Lung (tissue), 12 donors: ENCODE results near the gene CDC14A. TPM values are rescaled to one million over a fixed set of nuclear protein-coding genes. Genes with fewer than 3 reads are reported as not detected.

Experiments
- ATAC-seq: fragments of 200-7000 bp; cut with Tn5 transposase; one replicate; pipeline ENCODE4 v1.9.1; 2020; ENCODE audit warnings: moderate number of reproducible peaks; ENCODE audit not compliant: insufficient read depth, low FRiP score
- DNase-seq, 3 donors: peaks; one replicate each; pipeline ENCODE4 v3.0.0-alpha.2; 2013 to 2017
- H3K27ac ChIP-seq, 2 donors: one replicate each; pipeline ENCODE4 v1.5.1; 2013; ENCODE audit warnings: mild to moderate bottlenecking in 2 of 2, moderate library complexity in 2 of 2, control low read depth in 1 of 2, inconsistent platforms in 1 of 2, low read depth in 1 of 2, low read length in 1 of 2
- H3K27me3 ChIP-seq, 3 donors: one replicate each; pipeline ENCODE4 v1.5.1; 2013; ENCODE audit warnings: low read length in 2 of 3; ENCODE audit not compliant: control insufficient read depth in 3 of 3, insufficient read depth in 3 of 3
- H3K36me3 ChIP-seq, 4 donors: one replicate each; pipeline ENCODE4 v1.5.1; 2013; ENCODE audit warnings: low read length in 4 of 4, mild to moderate bottlenecking in 1 of 4, moderate library complexity in 1 of 4; ENCODE audit not compliant: control insufficient read depth in 4 of 4, insufficient read depth in 4 of 4
- H3K4me1 ChIP-seq, 5 donors: one replicate each; pipeline ENCODE4 v1.5.1; 2013; ENCODE audit warnings: low read length in 5 of 5, mild to moderate bottlenecking in 2 of 5, moderate library complexity in 1 of 5; ENCODE audit not compliant: control insufficient read depth in 5 of 5, insufficient read depth in 5 of 5
- H3K4me3 ChIP-seq: one replicate; pipeline ENCODE4 v1.5.1; 2013; ENCODE audit warnings: mild to moderate bottlenecking, control low read depth, moderate library complexity
- H3K9ac ChIP-seq, 2 donors: one replicate each; pipeline ENCODE4 v1.5.1; 2013; ENCODE audit warnings: low read length in 2 of 2, control low read depth in 1 of 2; ENCODE audit not compliant: insufficient read depth in 1 of 2
- H3K9me3 ChIP-seq, 4 donors: one replicate each; pipeline ENCODE4 v1.5.1; 2013; ENCODE audit warnings: low read length in 3 of 4, mild to moderate bottlenecking in 1 of 4, moderate library complexity in 1 of 4; ENCODE audit not compliant: control insufficient read depth in 4 of 4, insufficient read depth in 3 of 4
- WGBS, 2 donors: extraction: QIAGEN DNeasy Blood & Tissue Kit; methylation state at CpG; one replicate each; pipeline ENCODE4 v1.1.7; 2013; 5-methylcytosine and 5-hydroxymethylcytosine counted together
- polyA plus RNA-seq, 2 donors: library from polyadenylated mRNA; stranded (reverse); fragments of 200-250 nt; gene quantifications; one replicate each; pipeline ENCODE4 v1.2.1, GENCODE V29; 2013
- total RNA-seq, 2 donors: library from RNA; depleted of rRNA in 1 of 2; stranded (reverse); fragments of >200 nt in 1 of 2; gene quantifications; one replicate each; pipeline ENCODE4 v1.2.1, GENCODE V29; 2014 to 2021
- TF ChIP-seq, protein P1 (sequence below): IDR thresholded peaks from 2 replicates; pipeline ENCODE4 v1.5.1; 2012; ENCODE audit warnings: mild to moderate bottlenecking; ENCODE audit errors: control extremely low read depth, extremely low read depth
- donor health status: control.
- donor health status: control.
- donor health status: Bipolar disorder and iron deficiency.
- donor health status: healthy.
- donor health status: DM: yes; HTN: yes; CAD: no.

The CDC14A gene
- total and polyA plus RNA-seq, 4 donors = 3.6 to 45.4 (median 12.1) TPM

DNA sequence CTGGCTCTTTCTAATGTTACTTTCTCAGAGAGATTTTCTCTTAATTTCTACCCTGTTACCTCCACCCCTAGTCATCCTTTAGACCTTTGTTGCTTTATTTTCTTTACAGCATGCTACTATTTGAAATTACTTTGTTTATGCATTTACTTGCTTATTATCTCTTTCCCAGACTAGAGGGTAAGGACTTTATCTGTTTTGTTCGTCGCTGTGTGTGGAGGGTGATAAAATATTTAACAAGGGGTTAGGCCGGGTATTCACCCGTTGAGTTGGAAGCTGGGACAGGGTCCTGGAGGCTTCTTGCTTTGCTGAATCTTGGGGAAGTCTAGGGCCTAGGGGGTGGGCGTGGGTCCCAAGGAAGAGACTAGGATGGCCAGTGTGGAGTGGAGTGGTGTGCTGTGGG is 43.6 kb downstream of the CDC14A start:
- Histone ChIP-seq H3K9me3 (no peaks in the 10 kb centered on the region), H3K4me1 (peaks cover 4 to 37% (median 8%) of the 10 kb centered on the region in 5 donors), H3K36me3 (peaks cover 0 to 5% (median 2%) of the 10 kb centered on the region in 4 donors), H3K9ac (no peak overlapping the region), H3K27me3 (no peaks in the 10 kb centered on the region), H3K27ac (no peak overlapping the region), H3K4me3 (no peak overlapping the region)
- WGBS, 2 donors = 94 to 96% methylated on average over 5 of the region's 5 CpGs
- no peak for ATAC-seq
- TF ChIP-seq, protein P1, sequence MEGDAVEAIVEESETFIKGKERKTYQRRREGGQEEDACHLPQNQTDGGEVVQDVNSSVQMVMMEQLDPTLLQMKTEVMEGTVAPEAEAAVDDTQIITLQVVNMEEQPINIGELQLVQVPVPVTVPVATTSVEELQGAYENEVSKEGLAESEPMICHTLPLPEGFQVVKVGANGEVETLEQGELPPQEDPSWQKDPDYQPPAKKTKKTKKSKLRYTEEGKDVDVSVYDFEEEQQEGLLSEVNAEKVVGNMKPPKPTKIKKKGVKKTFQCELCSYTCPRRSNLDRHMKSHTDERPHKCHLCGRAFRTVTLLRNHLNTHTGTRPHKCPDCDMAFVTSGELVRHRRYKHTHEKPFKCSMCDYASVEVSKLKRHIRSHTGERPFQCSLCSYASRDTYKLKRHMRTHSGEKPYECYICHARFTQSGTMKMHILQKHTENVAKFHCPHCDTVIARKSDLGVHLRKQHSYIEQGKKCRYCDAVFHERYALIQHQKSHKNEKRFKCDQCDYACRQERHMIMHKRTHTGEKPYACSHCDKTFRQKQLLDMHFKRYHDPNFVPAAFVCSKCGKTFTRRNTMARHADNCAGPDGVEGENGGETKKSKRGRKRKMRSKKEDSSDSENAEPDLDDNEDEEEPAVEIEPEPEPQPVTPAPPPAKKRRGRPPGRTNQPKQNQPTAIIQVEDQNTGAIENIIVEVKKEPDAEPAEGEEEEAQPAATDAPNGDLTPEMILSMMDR = no peak
- no peak for DNase-seq

- DNase-seq (no peak), ATAC-seq (no peak)
- TF ChIP-seq, protein P1 = no peak
- Histone ChIP-seq H3K9me3 (no peaks in the 10 kb centered on the region), H3K27ac (no peak overlapping the region), H3K36me3 (peaks cover 0 to 3% (median under 1%) of the 10 kb centered on the region in 4 donors), H3K9ac (no peak overlapping the region), H3K27me3 (no peaks in the 10 kb centered on the region), H3K4me3 (no peak overlapping the region), H3K4me1 (peaks cover 4 to 36% (median 6%) of the 10 kb centered on the region in 5 donors)
- 84 to 90% methylated on average over 3 of the region's 3 CpGs for WGBS, 2 donors
These were observed 44.3 kb downstream of the CDC14A start for GRCh38 chr1:100396651-100397050.

GRCh38 chr1:100397681-100398080 is 45.4 kb downstream of the CDC14A start:
- DNase-seq (no peak), ATAC-seq (no peak)
- H3K36me3 ChIP-seq = peaks cover 0 to 6% (median 1%) of the 10 kb centered on the region in 4 donors
- no peaks in the 10 kb centered on the region for H3K27me3 ChIP-seq
- TF ChIP-seq, protein P1 = no peak
- no peaks in the 10 kb centered on the region for H3K9me3 ChIP-seq
- no peak overlapping the region for H3K27ac ChIP-seq
- H3K4me3 ChIP-seq = no peak overlapping the region
- H3K9ac ChIP-seq = no peak overlapping the region
- peaks cover 0 to 25% (median 4%) of the 10 kb centered on the region in 5 donors for H3K4me1 ChIP-seq

DNA sequence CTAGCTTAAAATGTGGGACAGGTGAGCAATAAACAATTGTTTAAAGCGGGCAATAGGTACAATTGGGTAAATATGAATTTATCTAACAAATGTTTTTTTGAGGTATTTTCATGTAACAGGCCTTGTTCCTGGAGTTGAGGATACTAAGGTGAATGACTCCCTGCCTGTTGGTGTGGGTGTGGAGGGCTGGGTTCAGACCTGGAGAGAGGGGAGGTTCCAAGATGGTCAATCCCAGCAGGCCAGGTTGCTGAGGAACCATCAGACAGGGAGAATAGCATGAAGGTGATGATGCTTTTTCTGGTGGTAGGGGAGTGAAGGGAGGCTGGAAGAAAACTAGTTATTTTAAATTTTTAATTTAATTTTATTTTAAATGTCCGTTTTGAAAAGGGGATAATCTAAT is 46.3 kb downstream of the CDC14A start:
- TF ChIP-seq, protein P1 = no peak
- WGBS, 2 donors = 90 to 97% methylated on average over 2 of the region's 2 CpGs
- Histone ChIP-seq H3K4me1 (peaks cover 0 to 16% (median 3%) of the 10 kb centered on the region in 5 donors), H3K27me3 (no peaks in the 10 kb centered on the region), H3K27ac (no peak overlapping the region), H3K9ac (no peak overlapping the region), H3K36me3 (peaks cover 0 to 7% (median 1%) of the 10 kb centered on the region in 4 donors), H3K4me3 (no peak overlapping the region), H3K9me3 (no peaks in the 10 kb centered on the region)
- ATAC-seq (no peak), DNase-seq (no peak)
